Naive thymus-derived CD4-positive, alpha-beta T cell (primary cell): ENCODE measurements around the gene SF3B3. TPM values are rescaled to one million over a fixed set of nuclear protein-coding genes. Genes with fewer than 3 reads are reported as not detected.

Experiments used
- ATAC-seq: fragments of 150-1000 bp; cut with Tn5 transposase; 2 replicates; pipeline ENCODE4 v1.10.0; 2021; ENCODE audit warnings: mild to moderate bottlenecking, moderate library complexity
- CTCF ChIA-PET: fragments of 350-600 bp; sonication (Branson Sonifier 250); formaldehyde crosslinking; loops from one replicate; lab custom pipeline; 2021; ENCODE audit warnings: antibody characterized with exemption; lab: Charles Lee
- POLR2A ChIA-PET: fragments of 350-600 bp; sonication (Branson Sonifier 250); formaldehyde crosslinking; loops from one replicate; lab custom pipeline; 2021; ENCODE audit warnings: antibody characterized with exemption, inconsistent platforms; lab: Charles Lee
- DNase-seq, 9 donors: peaks; one replicate each; pipeline versions ENCODE4 v3.0.0 to v3.0.0-alpha.2; 2020 to 2022; ENCODE audit warnings: mixed read lengths in 1 of 9
- H3K27ac ChIP-seq: one replicate; pipeline ENCODE4 v1.7.0; 2013; ENCODE audit warnings: mild to moderate bottlenecking, low read depth, low read length, moderate library complexity
- H3K27me3 ChIP-seq, 2 donors: one replicate each; pipeline ENCODE4 v1.7.0; 2013; ENCODE audit warnings: low read length in 2 of 2, mild to moderate bottlenecking in 2 of 2, moderate library complexity in 2 of 2; ENCODE audit not compliant: control insufficient read depth in 2 of 2, insufficient read depth in 2 of 2
- H3K36me3 ChIP-seq, 3 experiments: 1 replicate in 2 of 3; 2 replicates in 1 of 3; pipeline ENCODE4 v1.7.0; 2013; ENCODE audit warnings: low read length in 3 of 3, mild to moderate bottlenecking in 3 of 3, moderate library complexity in 1 of 3; ENCODE audit not compliant: insufficient read depth in 3 of 3, control insufficient read depth in 2 of 3
- H3K4me1 ChIP-seq, 2 donors: one replicate each; pipeline ENCODE4 v1.7.0; 2013; ENCODE audit warnings: low read length in 2 of 2, mild to moderate bottlenecking in 2 of 2, moderate library complexity in 1 of 2; ENCODE audit not compliant: control insufficient read depth in 2 of 2, insufficient read depth in 2 of 2
- H3K4me3 ChIP-seq: 2 replicates; pipeline ENCODE4 v1.7.0; 2013; ENCODE audit warnings: mild to moderate bottlenecking, low read length
- H3K9me3 ChIP-seq, 3 experiments: 1 replicate in 2 of 3; 2 replicates in 1 of 3; pipeline ENCODE4 v1.7.0; 2013; ENCODE audit warnings: low read length in 3 of 3; ENCODE audit not compliant: control insufficient read depth in 2 of 3
- H3K27ac Mint-ChIP-seq, 9 donors: one replicate each; pipeline ENCODE4 v1.8.0; 2020 to 2022; ENCODE audit warnings: mixed read lengths in 9 of 9, mild to moderate bottlenecking in 8 of 9, moderate library complexity in 5 of 9, inconsistent platforms in 2 of 9
- H3K27me3 Mint-ChIP-seq, 5 donors: one replicate each; pipeline ENCODE4 v1.8.0; 2021 to 2022; ENCODE audit warnings: mixed read lengths in 5 of 5, mild to moderate bottlenecking in 1 of 5
- H3K36me3 Mint-ChIP-seq, 5 donors: one replicate each; pipeline ENCODE4 v1.8.0; 2020 to 2022; ENCODE audit warnings: mixed read lengths in 5 of 5, mild to moderate bottlenecking in 3 of 5, inconsistent platforms in 1 of 5
- H3K4me1 Mint-ChIP-seq, 7 donors: one replicate each; pipeline ENCODE4 v1.8.0; 2020 to 2022; ENCODE audit warnings: mixed read lengths in 7 of 7, mild to moderate bottlenecking in 3 of 7, inconsistent platforms in 1 of 7
- H3K4me3 Mint-ChIP-seq, 10 donors: one replicate each; pipeline ENCODE4 v1.8.0; 2020 to 2022; ENCODE audit warnings: mild to moderate bottlenecking in 10 of 10, mixed read lengths in 10 of 10, moderate library complexity in 6 of 10, inconsistent platforms in 2 of 10
- H3K9me3 Mint-ChIP-seq, 11 donors: one replicate each; pipeline ENCODE4 v1.8.0; 2020 to 2022; ENCODE audit warnings: mixed read lengths in 11 of 11, mild to moderate bottlenecking in 4 of 11, inconsistent platforms in 1 of 11, moderate library complexity in 1 of 11
- intact Hi-C, 2 donors: fragments of 100-400 bp; cut with micrococcal nuclease; formaldehyde crosslinking; loops; one replicate each; pipeline ENCODE4 v1.15.1; 2023
- polyA plus RNA-seq, 2 donors: library from polyadenylated mRNA; unstranded; fragments of 300-500 nt; fragmentation: Illumina TruSeq; gene quantifications; one replicate each; pipeline ENCODE4 v1.2.3, GENCODE V29; 2021
- total RNA-seq, 6 experiments: library from RNA in 5 of 6; stranded (reverse) in 5 of 6; gene quantifications; 1 replicate in 5 of 6; 2 replicates in 1 of 6; pipeline ENCODE4 v1.2.3 and lab custom pipeline; 2021 to 2026

The SF3B3 gene
- total and polyA plus RNA-seq, 7 experiments from 2014 or later = 69.0 to 415 (median 195) TPM

- intact Hi-C loops = no loop called here
- Mint-ChIP-seq H3K4me1 (peaks cover 0 to 14% (median 0%) of the 10 kb centered on the region in 7 donors), H3K27me3 (no peaks in the 10 kb centered on the region), H3K4me3 (no peak overlapping the region), H3K9me3 (no peaks in the 10 kb centered on the region), H3K27ac (no peak overlapping the region), H3K36me3 (peaks cover 5 to 36% (median 17%) of the 10 kb centered on the region in 5 donors)
- no peaks in the 10 kb centered on the region for H3K9me3 ChIP-seq
- no peaks in the 10 kb centered on the region for H3K4me1 ChIP-seq
- ATAC-seq = no peak
- DNase-seq = no peak
- ChIA-PET POLR2A (interaction anchor here (1.2 kb wide), 1 partner anchor 10 kb away, joined by 3 read pairs; no protein-coding TSS in a partner anchor), CTCF (interaction anchor here (0.6 to 1.2 kb wide), 3 partner anchors 12 to 227 kb away, joined by 3 to 6 read pairs (median 3); no protein-coding TSS in a partner anchor)
- no peak overlapping the region for H3K27ac ChIP-seq
- peaks cover 0 to 58% (median 7%) of the 10 kb centered on the region in 3 experiments for H3K36me3 ChIP-seq
- no peaks in the 10 kb centered on the region for H3K27me3 ChIP-seq
- no peak overlapping the region for H3K4me3 ChIP-seq
Observed at GRCh38 chr16:70490261-70490660, 33.4 kb upstream of the SF3B3 start.

GRCh38 chr16:70493802-70494201 lies 29.8 kb upstream of the SF3B3 start:
- H3K36me3 Mint-ChIP-seq = peaks cover 5 to 48% (median 19%) of the 10 kb centered on the region in 5 donors
- ChIA-PET CTCF (no interaction called here), POLR2A (no interaction called here)
- intact Hi-C loops = no loop called here
- Histone ChIP-seq H3K4me1 (no peaks in the 10 kb centered on the region), H3K27me3 (no peaks in the 10 kb centered on the region), H3K36me3 (peaks cover 0 to 75% (median 15%) of the 10 kb centered on the region in 3 experiments), H3K4me3 (no peak overlapping the region), H3K9me3 (no peaks in the 10 kb centered on the region), H3K27ac (no peak overlapping the region)
- H3K27me3 Mint-ChIP-seq = no peaks in the 10 kb centered on the region
- ATAC-seq (no peak), DNase-seq (no peak)
- H3K4me3 Mint-ChIP-seq = no peak overlapping the region
- peak overlapping the region in 3 of 9 donors; percentile 8 to 36 (median 14) for H3K27ac Mint-ChIP-seq
- H3K4me1 Mint-ChIP-seq = peaks cover 0 to 14% (median 0%) of the 10 kb centered on the region in 7 donors
- H3K9me3 Mint-ChIP-seq = no peaks in the 10 kb centered on the region

GRCh38 chr16:70494202-70494770 lies 29.3 kb upstream of the SF3B3 start:
- peak overlapping the region in 4 of 9 donors; percentile 14 to 83 (median 26) for H3K27ac Mint-ChIP-seq
- no peak overlapping the region for H3K27ac ChIP-seq
- H3K36me3 Mint-ChIP-seq = peaks cover 5 to 48% (median 19%) of the 10 kb centered on the region in 5 donors
- H3K27me3 ChIP-seq = no peaks in the 10 kb centered on the region
- peaks cover 0 to 14% (median 0%) of the 10 kb centered on the region in 7 donors for H3K4me1 Mint-ChIP-seq
- H3K4me1 ChIP-seq = no peaks in the 10 kb centered on the region
- no peak overlapping the region for H3K4me3 Mint-ChIP-seq
- intact Hi-C loops = no loop called here
- H3K36me3 ChIP-seq = peaks cover 0 to 74% (median 13%) of the 10 kb centered on the region in 3 experiments
- H3K9me3 Mint-ChIP-seq = no peaks in the 10 kb centered on the region
- ChIA-PET POLR2A (no interaction called here), CTCF (no interaction called here)
- no peaks in the 10 kb centered on the region for H3K27me3 Mint-ChIP-seq
- DNase-seq = no peak
- H3K4me3 ChIP-seq = no peak overlapping the region
- ATAC-seq = no peak
- no peaks in the 10 kb centered on the region for H3K9me3 ChIP-seq

- H3K36me3 Mint-ChIP-seq = peaks cover 5 to 48% (median 19%) of the 10 kb centered on the region in 5 donors
- POLR2A ChIA-PET = no interaction called here
Observed at GRCh38 chr16:70494777-70495176, 28.8 kb upstream of the SF3B3 start.

GRCh38 chr16:70495425-70496182 lies 28.0 kb upstream of the SF3B3 start:
- POLR2A ChIA-PET = no interaction called here

More at GRCh38 chr16:70494777-70495176, 28.8 kb upstream of the SF3B3 start:
- H3K4me1 Mint-ChIP-seq = peaks cover 0 to 14% (median 0%) of the 10 kb centered on the region in 7 donors
- Histone ChIP-seq H3K9me3 (no peaks in the 10 kb centered on the region), H3K36me3 (peaks cover 0 to 71% (median 13%) of the 10 kb centered on the region in 3 experiments), H3K27me3 (no peaks in the 10 kb centered on the region), H3K4me3 (no peak overlapping the region), H3K4me1 (no peaks in the 10 kb centered on the region), H3K27ac (no peak overlapping the region)
- no peaks in the 10 kb centered on the region for H3K9me3 Mint-ChIP-seq
- no peak overlapping the region for H3K4me3 Mint-ChIP-seq
- ATAC-seq = no peak
- CTCF ChIA-PET = interaction anchor here (1.2 kb wide), 1 partner anchor 160 kb away, joined by 3 read pairs; no protein-coding TSS in a partner anchor
- peak overlapping the region in 4 of 9 donors; percentile 14 to 83 (median 22) for H3K27ac Mint-ChIP-seq
- intact Hi-C loops = no loop called here
- DNase-seq = no peak
- no peaks in the 10 kb centered on the region for H3K27me3 Mint-ChIP-seq

GRCh38 chr16:70496513-70496912 lies 27.1 kb upstream of the SF3B3 start:
- Mint-ChIP-seq H3K4me3 (no peak overlapping the region), H3K9me3 (no peaks in the 10 kb centered on the region), H3K27me3 (no peaks in the 10 kb centered on the region), H3K27ac (peak overlapping the region in 1 of 9 donors; percentile 26), H3K36me3 (peaks cover 5 to 47% (median 24%) of the 10 kb centered on the region in 5 donors), H3K4me1 (peaks cover 0 to 14% (median 0%) of the 10 kb centered on the region in 7 donors)
- Histone ChIP-seq H3K9me3 (no peaks in the 10 kb centered on the region), H3K4me1 (no peaks in the 10 kb centered on the region), H3K36me3 (peaks cover 0 to 70% (median 13%) of the 10 kb centered on the region in 3 experiments), H3K4me3 (no peak overlapping the region), H3K27ac (no peak overlapping the region), H3K27me3 (no peaks in the 10 kb centered on the region)
- intact Hi-C loops = no loop called here
- DNase-seq (no peak), ATAC-seq (no peak)
- ChIA-PET POLR2A (no interaction called here), CTCF (no interaction called here)

More at GRCh38 chr16:70495425-70496182, 28.0 kb upstream of the SF3B3 start:
- H3K27ac ChIP-seq = no peak overlapping the region
- H3K27me3 ChIP-seq = no peaks in the 10 kb centered on the region
- H3K9me3 ChIP-seq = no peaks in the 10 kb centered on the region
- no peak overlapping the region for H3K27ac Mint-ChIP-seq
- ATAC-seq (no peak), DNase-seq (no peak)
- H3K4me3 ChIP-seq = no peak overlapping the region
- no peak overlapping the region for H3K4me3 Mint-ChIP-seq
- H3K36me3 ChIP-seq = peaks cover 0 to 69% (median 13%) of the 10 kb centered on the region in 3 experiments
- CTCF ChIA-PET = interaction anchor here (1.2 kb wide), 1 partner anchor 159 kb away, joined by 3 read pairs; no protein-coding TSS in a partner anchor
- no peaks in the 10 kb centered on the region for H3K4me1 ChIP-seq
- intact Hi-C loops = no loop called here
- no peaks in the 10 kb centered on the region for H3K9me3 Mint-ChIP-seq
- H3K36me3 Mint-ChIP-seq = peaks cover 5 to 43% (median 19%) of the 10 kb centered on the region in 5 donors
- no peaks in the 10 kb centered on the region for H3K27me3 Mint-ChIP-seq
- peaks cover 0 to 14% (median 0%) of the 10 kb centered on the region in 7 donors for H3K4me1 Mint-ChIP-seq
